SK-N-SH treated with all-trans-retinoic acid at 6 μM for 48 hours (cell line): ENCODE data around the gene BBS10.
"Not testable (repeated sequence)": the region's sequence is repeated elsewhere in the genome, so short reads cannot be mapped to it uniquely, and the experiment has no call there.

ENCODE experiments used
- ATAC-seq: fragments of 200-7000 bp; cut with Tn5 transposase; 3 replicates; pipeline ENCODE4 v1.9.1; 2020; ENCODE audit warnings: mild to moderate bottlenecking, moderate library complexity
- ARNTL ChIP-seq: fragments of 450-650 bp; formaldehyde crosslinking; IDR thresholded peaks from 2 replicates; pipeline ENCODE4 v1.5.0; 2020; ENCODE audit warnings: low read depth, mild to moderate bottlenecking, moderate library complexity, borderline replicate concordance
- BACH2 ChIP-seq: fragments of 250-450 bp; sonication (Bioruptor Pico); IDR thresholded peaks from 2 replicates; pipeline ENCODE4 v1.9.0; 2021; ENCODE audit warnings: mild to moderate bottlenecking, borderline replicate concordance
- CSDC2 ChIP-seq: fragments of 250-450 bp; sonication (Bioruptor Pico); IDR thresholded peaks from 2 replicates; pipeline ENCODE4 v1.5.0; 2020; ENCODE audit warnings: mild to moderate bottlenecking, moderate library complexity
- ESRRG ChIP-seq: fragments of 250-450 bp; sonication (Bioruptor Pico); IDR thresholded peaks from 2 replicates; pipeline ENCODE4 v1.6.1; 2021; ENCODE audit warnings: mild to moderate bottlenecking
- GLIS3 ChIP-seq: fragments of 250-450 bp; sonication (Bioruptor Pico); IDR thresholded peaks from 2 replicates; pipeline ENCODE4 v1.5.0; 2020; ENCODE audit warnings: mild to moderate bottlenecking, moderate library complexity
- ISL1 ChIP-seq: fragments of 250-450 bp; sonication (Bioruptor Pico); IDR thresholded peaks from 2 replicates; pipeline ENCODE4 v2.1.2; 2022; ENCODE audit warnings: mild to moderate bottlenecking, moderate library complexity
- OSR1 ChIP-seq: fragments of 250-450 bp; sonication (Bioruptor Pico); IDR thresholded peaks from 2 replicates; pipeline ENCODE4 v1.8.0; 2022; ENCODE audit warnings: moderate library complexity, mild to moderate bottlenecking, inconsistent platforms
- PPARA ChIP-seq: fragments of 250-450 bp; sonication (Bioruptor Pico); IDR thresholded peaks from 2 replicates; pipeline ENCODE4 v1.5.0; 2020; ENCODE audit warnings: mild to moderate bottlenecking, borderline replicate concordance
- TCF4 ChIP-seq: fragments of 250-450 bp; sonication (Bioruptor Pico); IDR thresholded peaks from 2 replicates; pipeline ENCODE4 v1.8.0; 2021; ENCODE audit warnings: mild to moderate bottlenecking, moderate library complexity, borderline replicate concordance
- TOX ChIP-seq: fragments of 250-450 bp; sonication (Bioruptor Pico); IDR thresholded peaks from 2 replicates; pipeline ENCODE4 v1.8.0; 2021; ENCODE audit warnings: mild to moderate bottlenecking, moderate library complexity, borderline replicate concordance
- ZC3H10 ChIP-seq: fragments of 250-450 bp; sonication (Bioruptor Pico); IDR thresholded peaks from 2 replicates; pipeline ENCODE4 v1.5.1; 2021; ENCODE audit warnings: mild to moderate bottlenecking, moderate library complexity
- ZFP3 ChIP-seq: fragments of 250-450 bp; sonication (Bioruptor Pico); IDR thresholded peaks from 2 replicates; pipeline ENCODE4 v1.5.0; 2020; ENCODE audit warnings: mild to moderate bottlenecking, moderate library complexity
- ZFP30 ChIP-seq: fragments of 450-650 bp; formaldehyde crosslinking; IDR thresholded peaks from 2 replicates; pipeline ENCODE4 v1.5.0; 2022; ENCODE audit warnings: mild to moderate bottlenecking, moderate library complexity
- ZNF565 ChIP-seq: fragments of 450-650 bp; formaldehyde crosslinking; conservative IDR thresholded peaks from 2 replicates; pipeline ENCODE4 v1.5.0; 2020; ENCODE audit warnings: low read depth, mild to moderate bottlenecking, moderate library complexity
- ZNF70 ChIP-seq: fragments of 450-650 bp; formaldehyde crosslinking; IDR thresholded peaks from 2 replicates; pipeline ENCODE4 v1.5.0; 2020; ENCODE audit warnings: mild to moderate bottlenecking, moderate library complexity
- ZNF8 ChIP-seq: fragments of 450-650 bp; formaldehyde crosslinking; IDR thresholded peaks from 2 replicates; pipeline ENCODE4 v1.5.0; 2020; ENCODE audit warnings: mild to moderate bottlenecking, moderate library complexity
- TF ChIP-seq, protein P1 (sequence below): fragments of 250-450 bp; sonication (Bioruptor Pico); IDR thresholded peaks from 2 replicates; pipeline ENCODE4 v1.5.1; 2021; ENCODE audit warnings: mild to moderate bottlenecking, moderate library complexity
- TF ChIP-seq, protein P2 (sequence below): fragments of 250-450 bp; sonication (Bioruptor Pico); IDR thresholded peaks from 2 replicates; pipeline ENCODE4 v1.5.1; 2020; ENCODE audit warnings: low read depth, mild to moderate bottlenecking, moderate library complexity
- TF ChIP-seq, protein P3 (sequence below): fragments of 250-450 bp; sonication (Bioruptor Pico); IDR thresholded peaks from 2 replicates; pipeline ENCODE4 v1.8.0; 2021; ENCODE audit warnings: low read depth, mild to moderate bottlenecking, moderate library complexity, borderline replicate concordance
- TF ChIP-seq, protein P4 (sequence below): fragments of 250-450 bp; sonication (Bioruptor Pico); IDR thresholded peaks from 2 replicates; pipeline ENCODE4 v1.8.0; 2020; ENCODE audit warnings: mild to moderate bottlenecking, moderate library complexity, borderline replicate concordance
- TF ChIP-seq, protein P5 (sequence below): fragments of 250-450 bp; sonication (Bioruptor Pico); IDR thresholded peaks from 2 replicates; pipeline ENCODE4 v1.5.0; 2020; ENCODE audit warnings: mild to moderate bottlenecking, moderate library complexity

The BBS10 gene

DNA sequence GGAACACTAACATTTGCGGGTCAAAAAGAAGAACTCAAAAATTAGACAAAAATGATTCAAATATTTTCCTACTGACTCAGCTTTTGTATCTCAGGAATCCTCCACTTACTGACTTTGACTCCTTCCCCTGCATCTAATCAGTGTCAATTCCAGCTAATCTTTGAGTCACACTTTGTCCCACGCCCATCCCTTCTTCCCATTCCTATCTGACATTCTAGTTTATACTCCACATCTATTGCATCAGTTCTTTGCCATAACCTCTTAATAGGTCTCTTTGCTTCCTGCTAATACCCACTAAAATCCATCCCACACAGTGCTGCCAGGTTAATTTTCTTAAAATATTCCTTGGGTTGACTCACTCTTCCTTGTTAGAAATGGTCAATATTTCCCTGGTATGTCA is 19.1 kb downstream of the BBS10 start:
- peak; percentile 80 for TF ChIP-seq ISL1 (CRISPR knock-in tag)
- 0 out of 2 replicates have a peak, but pooled peaks have one; percentile 12 for TF ChIP-seq TOX (CRISPR knock-in tag)
- no peak for TF ChIP-seq CSDC2 (CRISPR knock-in tag)
- peak; percentile 98 for ATAC-seq

DNA sequence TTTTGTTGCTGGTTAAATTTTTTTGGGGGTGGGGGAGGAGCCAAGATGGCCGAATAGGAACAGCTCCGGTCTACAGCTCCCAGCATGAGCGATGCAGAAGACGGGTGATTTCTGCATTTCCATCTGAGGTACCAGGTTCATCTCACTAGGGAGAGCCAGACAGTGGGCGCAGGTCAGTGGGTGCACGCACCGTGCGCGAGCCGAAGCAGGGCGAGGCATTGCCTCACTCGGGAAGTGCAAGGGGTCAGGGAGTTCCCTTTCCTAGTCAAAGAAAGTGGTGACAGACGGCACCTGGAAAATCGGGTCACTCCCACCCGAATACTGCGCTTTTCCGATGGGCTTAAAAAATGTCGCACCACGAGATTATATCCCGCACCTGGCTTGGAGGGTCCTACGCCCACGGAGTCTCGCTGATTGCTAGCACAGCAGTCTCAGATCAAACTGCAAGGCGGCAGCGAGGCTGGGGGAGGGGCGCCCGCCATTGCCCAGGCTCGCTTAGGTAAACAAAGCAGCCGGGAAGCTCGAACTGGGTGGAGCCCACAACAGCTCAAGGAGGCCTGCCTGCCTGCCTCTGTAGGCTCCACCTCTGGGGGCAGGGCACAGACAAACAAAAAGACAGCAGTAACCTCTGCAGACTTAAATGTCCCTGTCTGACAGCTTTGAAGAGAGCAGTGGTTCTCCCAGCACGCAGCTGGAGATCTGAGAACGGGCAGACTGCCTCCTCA is 28.5 kb downstream of the BBS10 start:
- not testable (repeated sequence) for ATAC-seq

DNA sequence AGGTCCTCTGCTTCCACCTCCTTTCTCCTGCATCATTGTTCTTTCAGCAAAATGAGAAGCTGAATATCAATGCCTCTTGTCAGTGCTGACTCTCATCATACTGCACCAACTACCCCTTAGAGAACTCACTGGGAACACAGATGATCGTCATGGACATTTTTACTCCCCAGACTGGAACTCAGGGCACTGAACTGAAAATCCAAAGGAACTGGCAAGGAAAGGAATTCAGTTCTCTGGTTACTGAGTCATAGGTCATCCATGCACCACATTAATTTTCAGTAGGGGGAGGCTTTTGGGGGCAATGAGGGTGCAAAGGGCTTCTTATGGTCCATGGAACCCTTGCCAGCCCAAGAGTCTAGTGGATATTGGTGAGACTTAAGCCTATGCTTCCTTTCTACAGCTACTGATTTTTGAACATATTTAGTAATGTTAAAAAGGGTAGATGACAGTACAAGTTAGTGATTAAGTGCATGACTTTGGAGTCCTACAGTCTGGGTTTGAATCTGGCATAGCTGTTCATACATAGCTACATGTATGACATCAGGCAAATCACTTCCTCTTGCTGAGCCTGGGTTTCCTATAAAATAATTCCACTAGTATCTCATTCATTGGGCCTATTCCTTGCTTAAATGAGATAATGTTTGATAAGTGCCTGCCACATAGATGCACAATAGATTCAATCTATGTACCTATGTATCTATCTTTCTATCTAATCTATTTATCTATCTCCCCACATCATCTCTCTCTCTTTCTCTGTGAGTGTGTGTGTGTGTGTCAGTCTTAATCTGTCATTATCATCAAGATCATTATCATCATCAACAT is 29.2 kb downstream of the BBS10 start:
- no peak for ATAC-seq
- TF ChIP-seq, protein P1, sequence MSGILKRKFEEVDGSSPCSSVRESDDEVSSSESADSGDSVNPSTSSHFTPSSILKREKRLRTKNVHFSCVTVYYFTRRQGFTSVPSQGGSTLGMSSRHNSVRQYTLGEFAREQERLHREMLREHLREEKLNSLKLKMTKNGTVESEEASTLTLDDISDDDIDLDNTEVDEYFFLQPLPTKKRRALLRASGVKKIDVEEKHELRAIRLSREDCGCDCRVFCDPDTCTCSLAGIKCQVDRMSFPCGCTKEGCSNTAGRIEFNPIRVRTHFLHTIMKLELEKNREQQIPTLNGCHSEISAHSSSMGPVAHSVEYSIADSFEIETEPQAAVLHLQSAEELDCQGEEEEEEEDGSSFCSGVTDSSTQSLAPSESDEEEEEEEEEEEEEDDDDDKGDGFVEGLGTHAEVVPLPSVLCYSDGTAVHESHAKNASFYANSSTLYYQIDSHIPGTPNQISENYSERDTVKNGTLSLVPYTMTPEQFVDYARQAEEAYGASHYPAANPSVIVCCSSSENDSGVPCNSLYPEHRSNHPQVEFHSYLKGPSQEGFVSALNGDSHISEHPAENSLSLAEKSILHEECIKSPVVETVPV (CRISPR knock-in tag): no peak
- TF ChIP-seq TCF4 (CRISPR knock-in tag) (no peak), ZC3H10 (no peak), PPARA (CRISPR knock-in tag) (no peak)
- TF ChIP-seq, protein P2, sequence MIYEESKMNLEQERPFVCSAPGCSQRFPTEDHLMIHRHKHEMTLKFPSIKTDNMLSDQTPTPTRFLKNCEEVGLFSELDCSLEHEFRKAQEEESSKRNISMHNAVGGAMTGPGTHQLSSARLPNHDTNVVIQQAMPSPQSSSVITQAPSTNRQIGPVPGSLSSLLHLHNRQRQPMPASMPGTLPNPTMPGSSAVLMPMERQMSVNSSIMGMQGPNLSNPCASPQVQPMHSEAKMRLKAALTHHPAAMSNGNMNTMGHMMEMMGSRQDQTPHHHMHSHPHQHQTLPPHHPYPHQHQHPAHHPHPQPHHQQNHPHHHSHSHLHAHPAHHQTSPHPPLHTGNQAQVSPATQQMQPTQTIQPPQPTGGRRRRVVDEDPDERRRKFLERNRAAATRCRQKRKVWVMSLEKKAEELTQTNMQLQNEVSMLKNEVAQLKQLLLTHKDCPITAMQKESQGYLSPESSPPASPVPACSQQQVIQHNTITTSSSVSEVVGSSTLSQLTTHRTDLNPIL: no peak
- TF ChIP-seq, protein P3, sequence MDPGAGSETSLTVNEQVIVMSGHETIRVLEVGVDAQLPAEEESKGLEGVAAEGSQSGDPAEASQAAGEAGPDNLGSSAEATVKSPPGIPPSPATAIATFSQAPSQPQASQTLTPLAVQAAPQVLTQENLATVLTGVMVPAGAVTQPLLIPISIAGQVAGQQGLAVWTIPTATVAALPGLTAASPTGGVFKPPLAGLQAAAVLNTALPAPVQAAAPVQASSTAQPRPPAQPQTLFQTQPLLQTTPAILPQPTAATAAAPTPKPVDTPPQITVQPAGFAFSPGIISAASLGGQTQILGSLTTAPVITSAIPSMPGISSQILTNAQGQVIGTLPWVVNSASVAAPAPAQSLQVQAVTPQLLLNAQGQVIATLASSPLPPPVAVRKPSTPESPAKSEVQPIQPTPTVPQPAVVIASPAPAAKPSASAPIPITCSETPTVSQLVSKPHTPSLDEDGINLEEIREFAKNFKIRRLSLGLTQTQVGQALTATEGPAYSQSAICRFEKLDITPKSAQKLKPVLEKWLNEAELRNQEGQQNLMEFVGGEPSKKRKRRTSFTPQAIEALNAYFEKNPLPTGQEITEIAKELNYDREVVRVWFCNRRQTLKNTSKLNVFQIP (CRISPR knock-in tag): no peak
- TF ChIP-seq, protein P4, sequence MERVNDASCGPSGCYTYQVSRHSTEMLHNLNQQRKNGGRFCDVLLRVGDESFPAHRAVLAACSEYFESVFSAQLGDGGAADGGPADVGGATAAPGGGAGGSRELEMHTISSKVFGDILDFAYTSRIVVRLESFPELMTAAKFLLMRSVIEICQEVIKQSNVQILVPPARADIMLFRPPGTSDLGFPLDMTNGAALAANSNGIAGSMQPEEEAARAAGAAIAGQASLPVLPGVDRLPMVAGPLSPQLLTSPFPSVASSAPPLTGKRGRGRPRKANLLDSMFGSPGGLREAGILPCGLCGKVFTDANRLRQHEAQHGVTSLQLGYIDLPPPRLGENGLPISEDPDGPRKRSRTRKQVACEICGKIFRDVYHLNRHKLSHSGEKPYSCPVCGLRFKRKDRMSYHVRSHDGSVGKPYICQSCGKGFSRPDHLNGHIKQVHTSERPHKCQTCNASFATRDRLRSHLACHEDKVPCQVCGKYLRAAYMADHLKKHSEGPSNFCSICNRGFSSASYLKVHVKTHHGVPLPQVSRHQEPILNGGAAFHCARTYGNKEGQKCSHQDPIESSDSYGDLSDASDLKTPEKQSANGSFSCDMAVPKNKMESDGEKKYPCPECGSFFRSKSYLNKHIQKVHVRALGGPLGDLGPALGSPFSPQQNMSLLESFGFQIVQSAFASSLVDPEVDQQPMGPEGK (CRISPR knock-in tag): no peak
- TF ChIP-seq, protein P5, sequence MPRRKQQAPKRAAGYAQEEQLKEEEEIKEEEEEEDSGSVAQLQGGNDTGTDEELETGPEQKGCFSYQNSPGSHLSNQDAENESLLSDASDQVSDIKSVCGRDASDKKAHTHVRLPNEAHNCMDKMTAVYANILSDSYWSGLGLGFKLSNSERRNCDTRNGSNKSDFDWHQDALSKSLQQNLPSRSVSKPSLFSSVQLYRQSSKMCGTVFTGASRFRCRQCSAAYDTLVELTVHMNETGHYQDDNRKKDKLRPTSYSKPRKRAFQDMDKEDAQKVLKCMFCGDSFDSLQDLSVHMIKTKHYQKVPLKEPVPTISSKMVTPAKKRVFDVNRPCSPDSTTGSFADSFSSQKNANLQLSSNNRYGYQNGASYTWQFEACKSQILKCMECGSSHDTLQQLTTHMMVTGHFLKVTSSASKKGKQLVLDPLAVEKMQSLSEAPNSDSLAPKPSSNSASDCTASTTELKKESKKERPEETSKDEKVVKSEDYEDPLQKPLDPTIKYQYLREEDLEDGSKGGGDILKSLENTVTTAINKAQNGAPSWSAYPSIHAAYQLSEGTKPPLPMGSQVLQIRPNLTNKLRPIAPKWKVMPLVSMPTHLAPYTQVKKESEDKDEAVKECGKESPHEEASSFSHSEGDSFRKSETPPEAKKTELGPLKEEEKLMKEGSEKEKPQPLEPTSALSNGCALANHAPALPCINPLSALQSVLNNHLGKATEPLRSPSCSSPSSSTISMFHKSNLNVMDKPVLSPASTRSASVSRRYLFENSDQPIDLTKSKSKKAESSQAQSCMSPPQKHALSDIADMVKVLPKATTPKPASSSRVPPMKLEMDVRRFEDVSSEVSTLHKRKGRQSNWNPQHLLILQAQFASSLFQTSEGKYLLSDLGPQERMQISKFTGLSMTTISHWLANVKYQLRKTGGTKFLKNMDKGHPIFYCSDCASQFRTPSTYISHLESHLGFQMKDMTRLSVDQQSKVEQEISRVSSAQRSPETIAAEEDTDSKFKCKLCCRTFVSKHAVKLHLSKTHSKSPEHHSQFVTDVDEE (CRISPR knock-in tag): no peak

DNA sequence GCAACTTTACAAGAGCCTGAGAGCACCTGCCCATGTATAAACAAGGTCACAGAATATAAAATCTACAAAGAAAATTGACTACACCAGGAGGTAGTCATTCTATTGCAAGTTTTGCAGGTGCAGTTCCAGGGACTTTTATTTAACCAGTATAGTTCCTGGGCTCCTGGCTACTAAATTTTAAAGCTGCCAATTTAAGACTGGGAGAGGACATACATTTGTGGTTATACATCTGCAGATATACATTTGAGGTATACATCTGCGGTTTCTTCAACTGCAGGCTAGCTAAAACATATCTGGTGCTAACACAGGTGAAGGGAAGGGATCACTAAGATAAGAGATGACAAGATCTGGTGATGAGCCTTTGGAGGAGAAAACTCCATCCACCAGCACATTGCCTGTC is 30.2 kb downstream of the BBS10 start:
- TF ChIP-seq ARNTL (CRISPR knock-in tag) (no peak), ZNF8 (no peak), ZFP3 (CRISPR knock-in tag) (no peak), ZNF565 (CRISPR knock-in tag) (no peak)
- ATAC-seq: no peak

DNA sequence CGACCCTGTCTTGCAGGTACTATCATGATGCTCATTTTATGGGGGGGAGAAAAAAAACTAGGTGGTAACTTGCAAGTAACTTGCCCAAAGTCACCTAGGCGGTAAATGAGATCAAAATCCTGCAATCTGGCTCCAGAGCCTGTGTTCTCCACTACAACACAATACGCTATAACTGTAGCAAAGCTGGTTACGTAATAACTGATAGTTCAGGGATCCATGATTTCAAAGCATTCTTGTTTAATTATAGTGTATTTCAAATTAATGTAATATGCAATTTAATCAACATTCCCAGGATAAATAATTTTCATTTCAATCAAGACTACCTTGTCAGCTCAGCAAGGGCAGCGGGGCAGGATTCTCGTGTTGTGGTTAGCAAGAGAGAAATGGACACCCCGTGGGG is 31.7 kb downstream of the BBS10 start:
- ATAC-seq: no peak
- TF ChIP-seq ZFP30 (CRISPR knock-in tag): no peak
- no peak for TF ChIP-seq OSR1 (CRISPR knock-in tag)
- TF ChIP-seq ARNTL (CRISPR knock-in tag): no peak
- TF ChIP-seq CSDC2 (CRISPR knock-in tag): no peak
- TF ChIP-seq, protein P4 (CRISPR knock-in tag): no peak
- TF ChIP-seq TOX (CRISPR knock-in tag): no peak
- TF ChIP-seq, protein P2: no peak
- TF ChIP-seq ZFP3 (CRISPR knock-in tag): no peak
- no peak for TF ChIP-seq ESRRG (CRISPR knock-in tag)
- no peak for TF ChIP-seq ZNF70
- no peak for TF ChIP-seq GLIS3
- no peak for TF ChIP-seq BACH2 (CRISPR knock-in tag)
